Activated T-helper 2 cell treated with anti-CD3 and anti-CD28 coated beads, Interferon-gamma antibody, Interleukin-2, Interleukin-4, amounts not matched to agents 10 μg/mL and 5 μg/mL and 100 μg/mL, durations not matched to agents 14 hours and 24 hours and 36 hours (primary cell): Measurements from ENCODE around the gene KCNK16. TPM values are rescaled to one million over a fixed set of nuclear protein-coding genes. Genes with fewer than 3 reads are reported as not detected.
A peak's percentile ranks its signal among the peaks of the same experiment; 100 is the strongest.

ENCODE experiments used
- DNase-seq: peaks from one replicate; pipeline ENCODE4 v3.0.0; 2021; ENCODE audit warnings: low spot score
- H3K27ac Mint-ChIP-seq: one replicate; pipeline ENCODE4 v1.8.0; 2021; ENCODE audit warnings: mixed read lengths
- H3K27me3 Mint-ChIP-seq: one replicate; pipeline ENCODE4 v1.8.0; 2021; ENCODE audit warnings: low read depth, mixed read lengths
- H3K36me3 Mint-ChIP-seq: one replicate; pipeline ENCODE4 v1.8.0; 2021; ENCODE audit warnings: low read depth, mixed read lengths
- H3K4me1 Mint-ChIP-seq: one replicate; pipeline ENCODE4 v1.8.0; 2021; ENCODE audit warnings: low read depth, mixed read lengths
- H3K4me3 Mint-ChIP-seq: one replicate; pipeline ENCODE4 v1.8.0; 2021; ENCODE audit warnings: low read depth, mild to moderate bottlenecking, moderate library complexity, mixed read lengths
- H3K9me3 Mint-ChIP-seq: one replicate; pipeline ENCODE4 v1.8.0; 2021; ENCODE audit warnings: mixed read lengths
- intact Hi-C: fragments of 100-400 bp; cut with micrococcal nuclease; formaldehyde crosslinking; loops from one replicate; pipeline ENCODE4 v1.15.1; 2023
- total RNA-seq: library from RNA; stranded (reverse); gene quantifications from 2 replicates; pipeline ENCODE4 v1.2.3, GENCODE V29; 2022

KCNK16 gene
- total RNA-seq, 1 donor from 2014 or later = not detected

DNA sequence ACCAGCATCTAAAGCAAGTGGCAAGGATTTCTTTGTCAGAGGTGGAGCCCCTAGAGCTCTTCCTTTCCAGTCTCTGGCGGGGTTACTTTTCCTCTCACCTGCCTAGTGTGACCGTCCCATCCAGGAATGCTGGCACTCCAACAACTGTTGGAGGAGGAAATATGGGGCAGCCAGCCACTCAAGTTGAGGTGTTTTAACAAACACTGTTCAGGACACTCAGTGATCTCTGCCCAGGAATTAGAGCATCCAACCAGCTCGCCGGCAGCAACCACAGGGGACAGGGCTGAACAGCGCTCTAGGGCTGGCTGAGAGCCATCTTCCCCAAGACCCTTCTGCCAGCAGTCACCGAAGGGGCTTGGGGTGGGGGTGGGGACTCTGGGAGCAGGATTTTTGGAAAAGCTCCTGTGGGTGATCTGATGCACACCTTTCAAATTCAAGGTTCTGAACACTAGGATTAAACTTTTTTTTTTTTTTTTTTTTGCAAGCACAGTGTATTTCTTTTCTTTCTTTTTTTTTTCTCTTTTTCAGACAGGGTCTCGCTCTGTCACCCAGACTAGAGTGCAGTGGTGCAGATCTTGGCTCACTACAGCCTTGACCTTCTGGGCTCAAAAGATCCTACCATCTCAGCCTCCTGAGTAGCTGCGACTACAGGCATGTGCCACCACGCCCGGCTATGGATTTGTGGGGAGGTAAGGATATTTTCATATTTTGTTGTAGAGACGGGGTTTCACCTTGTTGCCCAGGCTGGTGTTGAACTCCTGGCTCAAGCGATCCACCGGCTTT lies 28.4 kb upstream of the KCNK16 start:
- Mint-ChIP-seq H3K27ac (no peak overlapping the region), H3K9me3 (no peaks in the 10 kb centered on the region)

DNA sequence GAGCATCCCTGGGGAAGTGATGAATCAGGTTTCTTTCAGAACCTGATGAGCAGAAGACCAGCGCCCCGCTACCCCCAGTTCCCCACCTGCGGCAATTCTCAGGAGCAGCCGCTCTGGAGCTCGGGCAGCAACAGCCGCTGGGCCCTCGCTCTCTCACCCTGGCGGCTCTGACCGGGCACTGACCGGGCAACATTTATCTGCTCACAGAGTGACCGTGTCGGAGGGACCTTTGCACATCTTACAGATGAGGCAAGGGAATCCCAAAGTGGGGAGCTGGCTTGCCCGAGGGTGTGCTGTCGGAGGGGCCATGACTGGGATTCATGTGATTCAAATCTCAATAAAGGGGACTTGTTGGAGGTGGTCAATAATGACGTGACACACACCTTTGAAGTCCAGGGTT lies 26.2 kb upstream of the KCNK16 start:
- Mint-ChIP-seq H3K27ac (no peak overlapping the region), H3K4me3 (no peak overlapping the region), H3K36me3 (no peaks in the 10 kb centered on the region), H3K9me3 (no peaks in the 10 kb centered on the region), H3K27me3 (no peaks in the 10 kb centered on the region), H3K4me1 (no peaks in the 10 kb centered on the region)
- DNase-seq = no peak
- intact Hi-C loops = loop anchor here (10.0 kb wide), 1 partner anchor 956 kb away; no protein-coding TSS in a partner anchor

More for the DNA sequence above, 28.4 kb upstream of the KCNK16 start:
- H3K4me3 Mint-ChIP-seq = no peak overlapping the region
- H3K27me3 Mint-ChIP-seq = no peaks in the 10 kb centered on the region
- DNase-seq = no peak
- H3K36me3 Mint-ChIP-seq = no peaks in the 10 kb centered on the region
- no peaks in the 10 kb centered on the region for H3K4me1 Mint-ChIP-seq
- intact Hi-C loops = no loop called here

DNA sequence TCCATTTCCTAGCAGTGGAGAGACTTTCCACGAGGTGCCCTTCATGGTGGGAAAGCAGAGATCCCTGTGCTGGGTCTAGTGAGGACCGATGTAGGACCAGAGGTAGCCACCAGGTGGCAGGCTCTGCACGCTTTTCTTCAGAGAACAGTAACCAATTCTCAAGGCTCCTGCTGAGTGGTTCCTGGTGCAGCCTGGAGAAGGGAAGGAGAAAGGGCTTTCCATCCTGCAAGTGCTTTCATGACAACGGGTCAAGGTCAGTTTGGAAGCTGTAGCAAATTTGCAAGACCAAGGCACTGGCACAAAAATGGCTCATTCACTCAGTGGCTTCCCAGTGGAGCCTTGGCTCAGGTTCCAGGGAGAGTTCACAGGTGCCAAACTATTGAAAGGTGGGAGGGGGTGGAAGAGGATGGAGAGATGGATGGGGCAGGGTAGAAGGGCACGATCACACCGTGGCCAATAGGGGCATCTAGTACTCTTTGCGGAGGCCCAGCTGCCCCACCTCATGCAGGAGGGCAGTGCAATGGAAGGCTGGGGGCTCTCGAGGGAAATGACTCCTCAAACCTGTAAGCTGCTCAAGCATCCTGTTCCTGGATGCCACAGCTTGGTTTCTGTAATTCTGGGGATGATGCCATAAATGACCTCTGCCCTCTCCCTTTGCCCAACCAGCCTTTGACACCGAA lies 25.5 kb upstream of the KCNK16 start:
- intact Hi-C loops = loop anchor here (10.0 kb wide), 1 partner anchor 957 kb away; no protein-coding TSS in a partner anchor
- Mint-ChIP-seq H3K9me3 (no peaks in the 10 kb centered on the region), H3K36me3 (no peaks in the 10 kb centered on the region), H3K27ac (no peak overlapping the region), H3K27me3 (no peaks in the 10 kb centered on the region), H3K4me3 (no peak overlapping the region), H3K4me1 (no peaks in the 10 kb centered on the region)
- DNase-seq = peak; percentile 43

DNA sequence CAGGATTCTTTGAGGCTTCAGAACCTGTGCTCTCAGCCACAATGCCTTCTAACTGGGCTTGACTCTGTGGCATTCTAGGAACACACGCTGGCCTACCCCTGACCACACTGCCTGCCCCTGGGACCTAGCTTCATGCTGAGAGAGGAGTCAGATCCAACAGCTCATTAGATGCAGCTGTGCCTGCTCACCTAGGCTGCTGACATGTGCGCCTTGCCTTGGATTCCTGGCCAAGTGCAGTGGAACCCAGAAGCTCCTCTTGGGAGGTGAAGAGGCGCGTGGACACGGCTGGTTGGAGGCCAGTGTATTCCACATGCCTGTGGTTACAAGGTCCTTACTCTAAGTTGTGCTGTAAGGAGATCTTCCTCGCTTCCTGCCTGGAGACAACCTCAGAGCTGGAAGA lies 24.7 kb upstream of the KCNK16 start:
- no peak for DNase-seq
- no peaks in the 10 kb centered on the region for H3K36me3 Mint-ChIP-seq
- no peaks in the 10 kb centered on the region for H3K9me3 Mint-ChIP-seq
- intact Hi-C loops = loop anchor here (10.0 kb wide), 1 partner anchor 958 kb away; no protein-coding TSS in a partner anchor
- no peak overlapping the region for H3K27ac Mint-ChIP-seq
- no peak overlapping the region for H3K4me3 Mint-ChIP-seq
- no peaks in the 10 kb centered on the region for H3K27me3 Mint-ChIP-seq
- H3K4me1 Mint-ChIP-seq = no peaks in the 10 kb centered on the region

DNA sequence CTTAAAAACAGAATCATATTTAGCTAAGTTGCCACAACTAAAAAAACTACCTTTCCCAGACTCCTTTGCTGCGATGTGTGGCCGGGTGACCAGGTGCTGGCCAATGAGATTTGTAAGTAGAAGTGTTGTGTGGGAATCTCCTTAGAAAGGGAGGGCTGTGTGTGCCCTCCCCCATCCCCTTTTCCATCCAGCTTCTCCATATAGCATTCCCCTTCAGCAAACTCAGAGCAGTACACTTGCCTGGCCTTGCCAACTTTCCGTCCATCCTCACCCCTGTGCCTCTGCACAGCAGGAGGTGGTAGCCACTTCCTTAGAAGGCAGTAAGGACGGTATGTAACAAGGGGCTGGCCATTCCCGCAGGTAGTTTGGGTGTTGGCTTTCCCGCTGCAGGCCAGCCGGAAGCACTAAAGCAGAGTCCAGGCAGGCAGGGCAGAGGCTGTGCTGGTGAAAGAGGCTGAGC lies 22.3 kb upstream of the KCNK16 start:
- DNase-seq = no peak
- H3K4me3 Mint-ChIP-seq = no peak overlapping the region
- no peaks in the 10 kb centered on the region for H3K27me3 Mint-ChIP-seq
- H3K27ac Mint-ChIP-seq = no peak overlapping the region
- H3K9me3 Mint-ChIP-seq = no peaks in the 10 kb centered on the region
- intact Hi-C loops = loop anchor here (10.0 kb wide), 1 partner anchor 960 kb away; no protein-coding TSS in a partner anchor
- H3K36me3 Mint-ChIP-seq = no peaks in the 10 kb centered on the region
- no peaks in the 10 kb centered on the region for H3K4me1 Mint-ChIP-seq

DNA sequence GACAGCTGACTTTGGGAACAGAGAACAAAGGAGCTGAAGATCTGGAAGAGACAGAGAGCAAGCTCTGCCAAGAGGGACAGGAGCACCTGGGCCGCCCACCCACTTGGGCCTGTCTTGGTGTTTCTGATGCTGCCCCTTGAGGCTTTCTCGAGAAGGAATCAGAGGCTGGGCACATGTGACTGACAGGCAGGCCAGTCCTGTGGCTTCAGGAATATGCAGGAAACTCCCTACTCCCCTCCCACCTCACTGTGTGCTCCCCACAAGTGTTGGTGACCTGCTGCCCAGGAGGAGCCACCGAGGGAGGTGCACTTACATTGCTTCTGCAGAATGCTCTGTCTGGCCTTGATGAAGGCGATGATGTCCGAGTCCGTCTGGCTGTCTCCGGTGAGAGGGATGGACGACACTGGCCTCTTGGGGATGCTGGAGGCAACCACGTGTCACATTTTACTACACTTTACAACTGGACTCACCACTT lies 20.9 kb upstream of the KCNK16 start:
- Mint-ChIP-seq H3K36me3 (no peaks in the 10 kb centered on the region), H3K4me1 (no peaks in the 10 kb centered on the region), H3K27me3 (peaks cover 7% of the 10 kb centered on the region), H3K27ac (no peak overlapping the region), H3K4me3 (no peak overlapping the region), H3K9me3 (no peaks in the 10 kb centered on the region)
- no peak for DNase-seq
- intact Hi-C loops = loop anchor here (10.0 kb wide), 1 partner anchor 961 kb away; no protein-coding TSS in a partner anchor

DNA sequence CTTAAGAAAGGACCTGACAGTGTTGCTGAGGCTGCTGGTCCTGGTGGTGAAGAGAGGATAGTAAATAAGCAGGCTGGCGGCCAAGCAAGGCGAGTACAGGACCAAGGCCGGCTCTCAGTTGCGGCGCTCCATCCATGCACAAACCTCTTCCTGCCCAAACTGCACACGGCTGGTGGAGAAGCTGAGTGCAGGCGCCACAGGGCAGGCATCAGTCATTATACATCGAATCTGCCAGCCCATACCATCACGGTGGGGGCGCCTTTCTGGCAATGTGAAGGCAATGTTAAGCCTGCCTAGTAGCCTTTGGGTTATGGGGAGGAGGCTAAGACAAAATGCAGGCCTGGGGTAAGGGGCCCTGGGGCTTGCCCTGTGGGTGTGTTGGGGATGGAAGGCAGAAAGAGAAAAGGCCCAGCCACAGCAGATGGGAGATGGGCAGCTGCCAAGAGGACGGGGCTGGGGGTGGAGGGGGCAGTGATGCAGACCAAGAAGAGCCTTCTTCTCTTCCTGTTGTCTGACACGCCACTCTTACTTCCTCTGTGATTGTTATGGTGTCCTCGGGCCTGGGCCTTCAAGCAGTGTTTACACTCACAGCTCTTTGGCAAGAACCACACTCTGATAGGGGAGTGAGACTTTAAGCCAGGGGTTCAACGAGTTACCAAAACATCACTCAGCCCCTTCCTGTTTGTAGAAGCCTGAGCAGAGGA lies 20.3 kb upstream of the KCNK16 start:
- Mint-ChIP-seq H3K27ac (no peak overlapping the region), H3K27me3 (peaks cover 13% of the 10 kb centered on the region), H3K4me3 (no peak overlapping the region), H3K9me3 (no peaks in the 10 kb centered on the region), H3K36me3 (no peaks in the 10 kb centered on the region), H3K4me1 (no peaks in the 10 kb centered on the region)
- DNase-seq = no peak
- intact Hi-C loops = loop anchor here (10.0 kb wide), 1 partner anchor 962 kb away; no protein-coding TSS in a partner anchor

DNA sequence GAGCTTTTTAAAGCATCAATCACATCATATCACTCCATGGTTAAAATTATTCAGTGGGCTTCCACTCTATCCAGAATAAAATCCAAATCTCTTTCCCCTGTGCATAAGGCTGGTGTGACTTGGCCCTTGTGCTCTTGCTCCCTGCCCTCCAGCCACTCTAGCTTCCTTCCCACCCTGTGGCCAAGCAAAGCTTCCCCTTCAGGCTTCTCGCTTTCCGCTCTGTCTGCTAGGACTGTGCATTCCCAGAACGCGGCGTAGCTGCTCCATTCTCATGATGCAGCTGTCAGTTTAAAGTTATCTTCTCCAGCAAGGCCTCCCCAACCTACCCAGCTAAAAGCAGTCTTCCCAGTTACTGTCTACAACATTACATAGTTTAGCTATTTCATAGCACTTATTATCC lies 19.4 kb upstream of the KCNK16 start:
- intact Hi-C loops = loop anchor here (10.0 kb wide), 1 partner anchor 963 kb away; no protein-coding TSS in a partner anchor

DNA sequence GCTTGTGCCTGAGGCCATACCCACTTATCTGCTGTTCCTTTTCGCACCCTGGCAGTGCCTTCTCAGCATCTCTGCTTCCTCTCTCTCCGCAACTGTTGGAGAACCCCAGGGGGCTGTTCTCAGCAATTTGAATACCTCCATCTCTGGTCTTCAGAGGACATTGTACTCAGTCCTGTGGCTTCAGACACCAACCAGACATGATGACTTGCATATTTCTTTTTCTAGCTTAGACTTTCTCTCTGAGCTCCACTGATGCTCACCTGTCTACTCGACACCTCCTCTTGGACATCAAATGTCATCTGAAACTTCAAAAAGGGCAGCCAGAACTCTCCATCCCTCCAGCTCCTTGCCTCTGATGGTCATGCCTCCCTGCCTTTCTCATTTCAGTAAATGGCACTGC lies 18.9 kb upstream of the KCNK16 start:
- H3K4me1 Mint-ChIP-seq = peaks cover 3% of the 10 kb centered on the region
- H3K9me3 Mint-ChIP-seq = no peaks in the 10 kb centered on the region
- intact Hi-C loops = loop anchor here (10.0 kb wide), 1 partner anchor 963 kb away; no protein-coding TSS in a partner anchor
- no peak overlapping the region for H3K27ac Mint-ChIP-seq
- H3K4me3 Mint-ChIP-seq = no peak overlapping the region
- no peaks in the 10 kb centered on the region for H3K36me3 Mint-ChIP-seq
- DNase-seq = no peak
- H3K27me3 Mint-ChIP-seq = peaks cover 20% of the 10 kb centered on the region

More for the DNA sequence above, 19.4 kb upstream of the KCNK16 start:
- H3K4me1 Mint-ChIP-seq = no peaks in the 10 kb centered on the region
- H3K4me3 Mint-ChIP-seq = no peak overlapping the region
- H3K27me3 Mint-ChIP-seq = peaks cover 17% of the 10 kb centered on the region
- no peaks in the 10 kb centered on the region for H3K36me3 Mint-ChIP-seq
- no peak overlapping the region for H3K27ac Mint-ChIP-seq
- H3K9me3 Mint-ChIP-seq = no peaks in the 10 kb centered on the region
- DNase-seq = no peak

DNA sequence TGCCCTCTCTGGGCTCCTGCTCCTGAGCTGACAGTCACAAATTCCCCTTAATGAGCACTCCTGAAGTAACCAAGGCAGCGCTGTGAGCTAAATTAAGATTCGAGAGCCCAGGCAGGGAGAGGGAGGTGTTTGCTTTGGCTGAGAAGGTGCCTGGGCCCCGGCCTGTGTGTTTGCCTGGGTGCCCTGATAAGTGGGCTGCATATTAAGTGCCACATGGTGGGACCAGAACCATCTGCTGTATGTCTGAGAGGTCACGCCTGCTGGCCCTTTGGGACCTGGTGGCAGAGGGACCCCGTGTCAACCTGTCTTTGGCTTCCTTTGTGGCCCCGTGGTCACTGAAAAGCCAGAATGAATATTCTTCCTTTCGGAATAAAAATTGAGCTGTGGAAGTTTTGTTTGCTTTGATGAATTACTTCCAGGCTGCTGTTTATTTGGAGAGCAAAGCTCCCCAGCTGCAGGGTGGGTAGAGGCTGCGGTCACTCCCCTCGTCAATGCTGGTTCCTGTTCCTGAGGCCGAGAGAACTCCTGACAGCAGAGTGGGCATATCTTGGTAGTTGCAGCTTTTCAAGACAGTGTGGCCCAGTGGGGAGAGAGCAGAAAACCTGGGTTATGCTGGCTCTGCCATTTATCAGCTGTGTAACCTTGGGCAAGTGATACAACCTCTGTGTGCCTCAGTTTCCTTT lies 17.5 kb upstream of the KCNK16 start:
- no peak overlapping the region for H3K4me3 Mint-ChIP-seq
- H3K27me3 Mint-ChIP-seq = peaks cover 26% of the 10 kb centered on the region
- intact Hi-C loops = loop anchor here (10.0 kb wide), 1 partner anchor 965 kb away; no protein-coding TSS in a partner anchor
- H3K9me3 Mint-ChIP-seq = no peaks in the 10 kb centered on the region
- DNase-seq = no peak
- H3K36me3 Mint-ChIP-seq = no peaks in the 10 kb centered on the region
- no peak overlapping the region for H3K27ac Mint-ChIP-seq
- peaks cover 10% of the 10 kb centered on the region for H3K4me1 Mint-ChIP-seq

DNA sequence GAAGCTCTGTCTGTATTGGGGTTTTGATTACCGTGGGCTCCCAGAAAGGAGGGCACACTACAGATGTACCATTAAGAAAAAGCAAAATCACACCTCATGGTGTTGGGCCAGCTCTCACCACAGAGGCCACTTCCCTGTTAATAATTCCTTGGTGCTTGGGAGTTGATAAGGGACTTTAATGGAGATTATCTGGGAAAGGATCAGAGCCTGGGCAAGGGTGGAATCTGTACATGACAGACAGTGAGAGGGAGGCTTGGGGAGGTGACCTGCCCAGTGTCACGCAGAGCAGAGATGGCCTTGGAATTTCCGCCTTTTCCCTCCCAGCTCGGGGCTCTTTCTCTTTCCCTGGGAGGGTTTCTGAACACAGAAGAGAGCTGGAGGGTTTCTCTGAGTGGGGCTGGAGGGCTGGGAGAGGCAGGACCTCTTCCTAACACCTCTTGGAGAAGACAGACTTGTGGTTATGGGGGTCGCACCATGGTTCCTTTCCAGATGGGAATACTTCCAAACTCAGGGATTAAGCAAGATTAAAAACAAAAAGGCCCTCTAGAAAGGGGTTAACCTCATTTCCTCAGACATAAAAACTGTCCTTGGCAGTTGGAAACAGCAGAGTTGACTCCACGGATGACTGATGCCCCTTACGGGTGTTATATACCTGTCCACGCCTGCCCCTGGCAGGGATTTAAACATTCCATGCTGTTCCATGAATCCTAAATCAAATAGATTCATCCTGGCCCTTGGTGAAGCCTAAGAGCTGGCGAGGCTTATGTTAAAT lies 16.8 kb upstream of the KCNK16 start:
- no peaks in the 10 kb centered on the region for H3K9me3 Mint-ChIP-seq
- H3K36me3 Mint-ChIP-seq = no peaks in the 10 kb centered on the region
- no peak overlapping the region for H3K4me3 Mint-ChIP-seq
- H3K4me1 Mint-ChIP-seq = peaks cover 10% of the 10 kb centered on the region
- DNase-seq = no peak
- intact Hi-C loops = no loop called here
- no peak overlapping the region for H3K27ac Mint-ChIP-seq
- H3K27me3 Mint-ChIP-seq = peaks cover 26% of the 10 kb centered on the region
